Daoy (cell line): Measurements from ENCODE around the gene SLC30A10. TPM values are rescaled to one million over a fixed set of nuclear protein-coding genes. Genes with fewer than 3 reads are reported as not detected.
A peak's percentile ranks its signal among the peaks of the same experiment; 100 is the strongest.
"Not testable (repeated sequence)": the region's sequence is repeated elsewhere in the genome, so short reads cannot be mapped to it uniquely, and the experiment has no call there.

Experiments used
- DNase-seq: peaks from one replicate; pipeline ENCODE4 v3.0.0-alpha.2; 2015; ENCODE audit warnings: low read depth
- total RNA-seq: library from RNA; depleted of rRNA; stranded (reverse); fragments of >200 nt; shearing (Covaris generic); gene quantifications from 2 replicates; pipeline ENCODE4 v1.2.3, GENCODE V29; 2014; rRNA removed

The SLC30A10 gene
- total RNA-seq, 1 experiment from 2014 or later: not detected

DNA sequence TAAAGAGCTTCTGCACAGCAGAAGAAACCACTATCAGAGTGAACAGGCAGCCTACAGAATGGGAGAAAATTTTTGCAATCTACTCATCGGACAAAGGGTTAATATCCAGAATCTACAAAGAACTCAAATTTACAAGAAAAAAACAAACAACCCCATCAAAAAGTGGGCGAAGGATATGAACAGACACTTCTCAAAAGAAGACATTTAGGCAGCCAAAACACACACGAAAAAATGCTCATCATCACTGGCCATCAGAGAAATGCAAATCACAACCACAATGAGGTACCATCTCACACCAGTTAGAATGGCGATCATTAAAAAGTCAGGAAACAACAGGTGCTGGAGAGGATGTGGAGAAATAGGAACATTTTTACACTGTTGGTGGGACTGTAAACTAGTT is 36.5 kb downstream of the SLC30A10 start:
- not testable (repeated sequence) for DNase-seq

DNA sequence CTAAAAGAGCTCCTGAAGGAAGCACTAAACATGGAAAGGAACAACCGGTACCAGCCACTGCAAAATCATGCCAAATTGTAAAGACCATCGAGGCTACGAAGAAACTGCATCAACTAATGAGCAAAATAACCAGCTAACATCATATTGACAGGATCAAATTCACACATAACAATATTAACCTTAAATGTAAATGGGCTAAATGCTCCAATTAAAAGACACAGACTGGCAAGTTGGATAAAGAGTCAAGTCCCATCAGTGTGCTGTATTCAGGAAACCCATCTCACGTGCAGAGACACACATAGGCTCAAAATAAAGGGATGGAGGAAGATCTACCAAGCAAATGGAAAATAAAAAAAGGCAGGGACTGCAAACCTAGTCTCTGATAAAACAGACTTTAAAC is 39.7 kb downstream of the SLC30A10 start:
- not testable (repeated sequence) for DNase-seq

- DNase-seq: no peak
Observed at GRCh38 chr1:219885680-219886079, 42.7 kb downstream of the SLC30A10 start.

GRCh38 chr1:219883400-219884332 is 44.7 kb downstream of the SLC30A10 start:
- no peak for DNase-seq

DNA sequence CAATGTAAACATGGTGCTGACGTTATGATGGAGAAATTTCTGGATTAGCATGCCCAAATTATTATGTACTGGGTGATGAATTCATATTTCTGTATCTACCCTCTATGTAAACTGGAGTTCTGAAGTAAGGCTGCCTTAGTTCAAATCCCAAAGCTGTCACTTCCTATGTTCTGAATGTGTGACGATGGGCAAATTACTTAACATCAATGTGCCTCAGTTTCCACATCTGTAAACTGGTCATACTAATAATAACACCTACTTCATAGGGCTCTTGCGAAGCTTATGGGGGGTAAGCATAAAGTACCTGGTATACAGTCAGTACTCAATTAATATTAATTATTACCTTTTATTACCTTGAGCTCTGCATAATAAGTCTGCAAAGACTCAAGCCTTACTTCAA is 45.6 kb downstream of the SLC30A10 start:
- no peak for DNase-seq

DNA sequence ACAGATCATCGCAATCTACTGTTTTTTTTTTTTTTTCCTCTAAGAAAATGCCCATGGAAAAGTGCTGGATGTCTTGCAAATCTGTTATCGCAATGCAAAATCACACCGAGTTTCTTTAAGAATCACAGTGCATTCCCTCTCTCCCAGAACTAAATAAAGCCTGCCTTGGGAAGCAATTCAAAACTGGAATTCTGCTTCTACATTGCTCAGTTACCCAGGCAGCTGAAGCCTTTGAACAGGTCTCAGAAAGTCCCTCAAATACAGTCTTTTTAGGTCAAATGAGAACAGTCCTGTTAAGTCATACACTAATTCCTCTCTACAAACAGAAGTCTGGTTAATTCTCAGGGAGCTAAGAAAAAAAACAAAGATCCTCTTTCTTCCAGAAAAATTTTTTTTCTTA is 46.3 kb downstream of the SLC30A10 start:
- no peak for DNase-seq

DNA sequence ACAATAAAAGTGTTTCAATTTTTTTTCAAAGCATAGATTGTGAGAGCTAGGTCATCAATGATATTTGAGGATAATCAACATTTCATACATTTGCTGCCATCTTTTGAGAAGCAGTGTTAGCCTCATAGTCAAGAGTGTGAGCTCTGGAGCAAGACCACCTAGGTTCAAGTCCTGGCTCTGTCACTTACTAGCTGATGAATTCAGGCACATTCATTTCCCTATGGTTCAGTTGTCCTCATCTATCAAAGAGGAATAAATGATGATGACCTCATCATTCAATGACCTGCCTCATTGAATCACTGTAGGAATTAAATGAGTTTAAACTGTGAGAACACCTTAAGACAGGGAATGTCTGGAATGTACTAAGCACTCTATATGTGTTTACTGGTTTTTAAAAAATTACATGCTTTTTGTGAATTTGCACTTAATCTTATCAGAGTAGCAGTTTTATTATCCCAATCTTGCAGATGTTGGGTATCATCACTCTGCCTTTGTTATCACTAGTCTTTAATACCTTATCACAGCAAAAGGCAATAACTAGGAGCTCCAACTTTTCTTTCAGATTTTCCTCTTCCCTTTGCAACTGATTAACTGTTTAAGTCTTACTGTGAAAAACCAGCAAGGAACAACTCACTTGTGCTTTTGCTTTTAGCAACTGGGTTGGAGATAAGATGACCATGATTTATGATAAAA is 47.4 kb downstream of the SLC30A10 start:
- no peak for DNase-seq

- DNase-seq: peak; percentile 15
Observed at GRCh38 chr1:219876798-219877209, 51.6 kb downstream of the SLC30A10 start.

- no peak for DNase-seq
Observed at GRCh38 chr1:219875860-219876259, 52.5 kb downstream of the SLC30A10 start.

DNA sequence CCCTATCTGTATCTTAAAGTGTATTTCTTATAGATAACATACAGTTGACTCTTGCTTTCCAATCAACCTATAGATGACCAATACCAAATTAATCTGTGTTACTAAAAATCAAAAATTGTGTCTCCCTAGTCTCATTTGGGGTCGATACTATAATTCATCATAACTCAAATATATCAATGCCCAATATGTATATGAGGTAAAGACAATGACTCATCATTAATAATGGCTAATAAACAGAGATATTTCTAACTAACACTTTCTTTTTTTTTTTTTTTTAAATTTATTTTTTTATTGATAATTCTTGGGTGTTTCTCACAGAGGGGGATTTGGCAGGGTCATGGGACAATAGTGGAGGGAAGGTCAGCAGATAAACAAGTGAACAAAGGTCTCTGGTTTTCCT is 55.8 kb downstream of the SLC30A10 start:
- not testable (repeated sequence) for DNase-seq

DNA sequence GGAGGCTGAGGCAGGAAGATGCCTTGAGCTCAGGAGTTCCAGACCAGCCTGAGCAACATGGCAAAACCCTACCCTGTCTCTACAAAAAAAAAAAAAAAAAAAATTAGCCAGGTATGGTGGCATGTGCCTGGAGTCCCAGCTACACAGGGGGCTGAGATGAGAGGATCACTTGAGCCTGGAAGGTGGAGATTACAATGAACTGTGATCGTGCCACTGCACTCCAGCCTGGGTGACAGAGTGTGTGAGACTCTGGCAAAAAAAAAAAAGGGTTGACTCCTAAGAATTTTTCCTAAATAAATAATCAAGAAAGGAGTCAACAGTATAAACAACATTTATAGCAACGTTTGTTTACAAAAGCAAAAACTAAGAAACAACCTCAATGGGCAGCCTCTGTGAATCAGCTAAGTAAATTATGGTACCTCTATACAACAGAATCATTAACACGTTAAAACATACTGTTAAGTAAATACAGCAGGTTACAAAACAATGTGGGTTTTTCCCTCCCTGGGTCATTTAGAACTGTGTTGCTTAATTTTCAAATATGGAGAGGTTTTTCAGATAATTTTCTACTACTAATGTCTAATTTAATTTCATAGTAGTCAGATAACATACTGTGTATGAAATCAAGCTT is 56.8 kb downstream of the SLC30A10 start:
- no peak for DNase-seq

DNA sequence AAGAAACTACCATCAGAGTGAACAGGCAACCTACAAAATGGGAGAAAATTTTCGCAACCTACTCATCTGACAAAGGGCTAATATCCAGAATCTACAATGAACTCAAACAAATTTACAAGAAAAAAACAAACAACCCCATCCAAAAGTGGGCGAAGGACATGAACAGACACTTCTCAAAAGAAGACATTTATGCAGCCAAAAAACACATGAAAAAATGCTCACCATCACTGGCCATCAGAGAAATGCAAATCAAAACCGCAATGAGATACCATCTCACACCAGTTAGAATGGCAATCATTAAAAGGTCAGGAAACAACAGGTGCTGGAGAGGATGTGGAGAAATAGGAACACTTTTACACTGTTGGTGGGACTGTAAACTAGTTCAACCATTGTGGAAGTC is 59.7 kb downstream of the SLC30A10 start:
- not testable (repeated sequence) for DNase-seq

Other genes with a start within 250 kb of the SLC30A10 start
- 99.8 and 107 TPM in 2 replicates for gene EPRS1, start 117.9 kb upstream of the SLC30A10 start, total RNA-seq
- gene BPNT1, start 161.2 kb upstream of the SLC30A10 start, total RNA-seq: 43.1 and 46.6 TPM in 2 replicates
- 88.2 and 89.5 TPM in 2 replicates for gene IARS2, start 165.6 kb upstream of the SLC30A10 start, total RNA-seq